Ishikawa (cell line): ENCODE data around the gene RIMBP2.

Source experiments
- CEBPB ChIP-seq: IDR thresholded peaks from 2 replicates; pipeline ENCODE4 v1.6.1; 2012
- CREB1 ChIP-seq: IDR thresholded peaks from 2 replicates; pipeline ENCODE4 v1.6.1; 2012; ENCODE audit warnings: low read depth
- EGR1 ChIP-seq: IDR thresholded peaks from 2 replicates; pipeline ENCODE4 v1.6.1; 2012
- EP300 ChIP-seq: IDR thresholded peaks from 2 replicates; pipeline ENCODE4 v1.6.1; 2012; ENCODE audit warnings: borderline replicate concordance
- FOXM1 ChIP-seq: IDR thresholded peaks from 2 replicates; pipeline ENCODE4 v1.6.1; 2012; ENCODE audit warnings: low read depth, borderline replicate concordance
- MAX ChIP-seq: IDR thresholded peaks from 2 replicates; pipeline ENCODE4 v1.6.1; 2012
- NFIC ChIP-seq: IDR thresholded peaks from 2 replicates; pipeline ENCODE4 v1.6.1; 2012
- RAD21 ChIP-seq: IDR thresholded peaks from 2 replicates; pipeline ENCODE4 v1.6.1; 2012; ENCODE audit warnings: low read depth
- TAF1 ChIP-seq: IDR thresholded peaks from 2 replicates; pipeline ENCODE4 v1.6.1; 2012; ENCODE audit warnings: low read depth, mild to moderate bottlenecking
- TCF12 ChIP-seq: IDR thresholded peaks from 2 replicates; pipeline ENCODE4 v1.6.1; 2012; ENCODE audit warnings: low read depth
- TEAD4 ChIP-seq: IDR thresholded peaks from 2 replicates; pipeline ENCODE4 v1.6.1; 2012
- USF1 ChIP-seq: IDR thresholded peaks from 2 replicates; pipeline ENCODE4 v1.6.1; 2012
- YY1 ChIP-seq: IDR thresholded peaks from 2 replicates; pipeline ENCODE4 v1.6.1; 2012; ENCODE audit warnings: low read depth
- ZBTB7A ChIP-seq: IDR thresholded peaks from 2 replicates; pipeline ENCODE4 v1.6.1; 2012; ENCODE audit warnings: low read depth
- TF ChIP-seq, protein P1 (sequence below): IDR thresholded peaks from 2 replicates; pipeline ENCODE4 v1.6.1; 2012; ENCODE audit warnings: low read depth, mild to moderate bottlenecking

The RIMBP2 gene

DNA sequence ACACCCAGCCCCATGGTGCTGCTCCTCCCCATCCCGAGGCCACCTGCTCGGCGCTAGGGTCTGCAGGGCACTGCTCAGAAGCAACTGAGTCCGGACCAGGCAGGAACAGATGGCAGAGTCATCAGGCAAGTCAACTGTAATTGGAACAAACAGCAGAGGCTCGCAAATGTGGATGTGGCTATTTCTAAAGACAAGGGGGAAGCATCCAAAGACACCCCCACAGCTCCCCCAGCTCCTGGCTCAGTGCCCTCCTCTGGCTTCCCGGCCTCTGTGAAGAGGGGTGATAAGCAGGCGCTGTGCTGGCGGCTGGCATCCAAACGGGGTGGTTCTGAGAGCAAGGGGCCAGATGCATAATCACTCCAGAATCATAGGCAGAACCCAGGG is 252.8 kb downstream of the RIMBP2 start:
- TF ChIP-seq CREB1 = no peak
- no peak for TF ChIP-seq USF1
- TF ChIP-seq CEBPB = no peak
- no peak for TF ChIP-seq RAD21
- TF ChIP-seq, protein P1, sequence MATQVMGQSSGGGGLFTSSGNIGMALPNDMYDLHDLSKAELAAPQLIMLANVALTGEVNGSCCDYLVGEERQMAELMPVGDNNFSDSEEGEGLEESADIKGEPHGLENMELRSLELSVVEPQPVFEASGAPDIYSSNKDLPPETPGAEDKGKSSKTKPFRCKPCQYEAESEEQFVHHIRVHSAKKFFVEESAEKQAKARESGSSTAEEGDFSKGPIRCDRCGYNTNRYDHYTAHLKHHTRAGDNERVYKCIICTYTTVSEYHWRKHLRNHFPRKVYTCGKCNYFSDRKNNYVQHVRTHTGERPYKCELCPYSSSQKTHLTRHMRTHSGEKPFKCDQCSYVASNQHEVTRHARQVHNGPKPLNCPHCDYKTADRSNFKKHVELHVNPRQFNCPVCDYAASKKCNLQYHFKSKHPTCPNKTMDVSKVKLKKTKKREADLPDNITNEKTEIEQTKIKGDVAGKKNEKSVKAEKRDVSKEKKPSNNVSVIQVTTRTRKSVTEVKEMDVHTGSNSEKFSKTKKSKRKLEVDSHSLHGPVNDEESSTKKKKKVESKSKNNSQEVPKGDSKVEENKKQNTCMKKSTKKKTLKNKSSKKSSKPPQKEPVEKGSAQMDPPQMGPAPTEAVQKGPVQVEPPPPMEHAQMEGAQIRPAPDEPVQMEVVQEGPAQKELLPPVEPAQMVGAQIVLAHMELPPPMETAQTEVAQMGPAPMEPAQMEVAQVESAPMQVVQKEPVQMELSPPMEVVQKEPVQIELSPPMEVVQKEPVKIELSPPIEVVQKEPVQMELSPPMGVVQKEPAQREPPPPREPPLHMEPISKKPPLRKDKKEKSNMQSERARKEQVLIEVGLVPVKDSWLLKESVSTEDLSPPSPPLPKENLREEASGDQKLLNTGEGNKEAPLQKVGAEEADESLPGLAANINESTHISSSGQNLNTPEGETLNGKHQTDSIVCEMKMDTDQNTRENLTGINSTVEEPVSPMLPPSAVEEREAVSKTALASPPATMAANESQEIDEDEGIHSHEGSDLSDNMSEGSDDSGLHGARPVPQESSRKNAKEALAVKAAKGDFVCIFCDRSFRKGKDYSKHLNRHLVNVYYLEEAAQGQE = no peak
- no peak for TF ChIP-seq ZBTB7A
- no peak for TF ChIP-seq YY1
- TF ChIP-seq TEAD4 = no peak
- no peak for TF ChIP-seq MAX
- no peak for TF ChIP-seq FOXM1
- TF ChIP-seq EGR1 = no peak

DNA sequence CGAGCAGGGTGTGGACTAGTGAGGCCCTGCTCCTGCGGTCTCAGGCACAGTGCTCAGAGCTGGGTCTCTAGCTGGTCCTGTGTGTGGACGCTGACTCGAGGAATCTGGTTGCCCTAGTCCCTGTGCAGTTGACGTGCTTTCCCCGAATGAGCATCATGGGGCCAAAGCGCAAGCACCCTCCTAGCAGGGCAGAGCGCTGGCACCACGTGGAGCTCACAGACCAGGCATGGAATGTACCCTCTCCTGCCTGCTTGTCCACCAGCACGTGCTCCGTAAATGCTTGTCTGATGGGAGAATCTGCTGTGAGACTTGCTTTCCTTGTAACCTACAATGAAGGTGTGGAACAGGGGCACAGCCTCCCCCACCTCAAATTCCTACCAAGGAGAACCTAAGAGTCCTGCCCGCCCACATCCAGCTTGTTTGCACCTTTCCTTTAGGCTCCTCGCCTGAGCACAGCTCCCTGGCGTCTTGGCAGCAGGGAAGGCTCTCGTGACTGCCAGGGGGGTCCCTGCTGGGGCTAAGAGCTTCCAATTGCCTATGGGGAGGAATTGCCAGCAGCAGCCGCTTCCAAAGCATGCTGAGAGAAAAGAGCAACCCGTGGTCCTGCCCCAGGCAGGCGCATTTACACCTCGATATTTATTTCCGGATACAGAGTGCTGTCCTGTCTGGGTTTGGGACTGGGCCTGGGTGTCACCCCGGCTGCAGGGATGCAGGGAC is 253.4 kb downstream of the RIMBP2 start:
- no peak for TF ChIP-seq EP300
- TF ChIP-seq USF1 = no peak
- no peak for TF ChIP-seq NFIC
- TF ChIP-seq ZBTB7A = no peak
- no peak for TF ChIP-seq TEAD4
- no peak for TF ChIP-seq YY1
- TF ChIP-seq TCF12 = no peak
- TF ChIP-seq CEBPB = no peak
- no peak for TF ChIP-seq CREB1
- TF ChIP-seq MAX = no peak
- no peak for TF ChIP-seq RAD21
- TF ChIP-seq FOXM1 = no peak
- TF ChIP-seq TAF1 = no peak
- TF ChIP-seq, protein P1 = no peak
- TF ChIP-seq EGR1 = no peak

GRCh38 chr12:130461839-130462557 is 254.1 kb downstream of the RIMBP2 start:
- TF ChIP-seq, protein P1 = peak; percentile 66
- TF ChIP-seq EP300 = no peak

GRCh38 chr12:130461447-130461815 is 254.7 kb downstream of the RIMBP2 start:
- TF ChIP-seq RAD21 (no peak), USF1 (no peak), NFIC (no peak), YY1 (no peak), CREB1 (no peak), ZBTB7A (no peak), CEBPB (no peak), TEAD4 (no peak), EGR1 (no peak), MAX (no peak), TCF12 (no peak), TAF1 (no peak), FOXM1 (no peak), EP300 (no peak)
- TF ChIP-seq, protein P1 = no peak
